ENCODE data around the gene RASA1. TPM values are rescaled to one million over a fixed set of nuclear protein-coding genes. Genes with fewer than 3 reads are reported as not detected.
"Not testable (repeated sequence)": the region's sequence is repeated elsewhere in the genome, so short reads cannot be mapped to it uniquely, and the experiment has no call there.

RASA1 gene
- total RNA-seq, 1 donor from 2014 or later, result 36.6 TPM

- DNase-seq (ENCODE audit: low spot score in 2 of 2, unreplicated experiment in 2 of 2), result no peak
- Mint-ChIP-seq H3K27ac (peak overlapping the region; percentile 98), H3K4me3 (peak overlapping the region; percentile 96), H3K36me3 (peaks cover 3% of the 10 kb centered on the region), H3K9me3 (no peaks in the 10 kb centered on the region), H3K4me1 (peaks cover 25% of the 10 kb centered on the region), H3K27me3 (ENCODE audit: low read depth) (peaks cover 3% of the 10 kb centered on the region)
- TF ChIP-seq CTCF (IDR thresholded peaks at IDR 0.05; ENCODE audit: unreplicated experiment), result no peak
Observed at GRCh38 chr5:87268970-87269377, 1.3 kb downstream of the RASA1 start.

- H3K9me3 Mint-ChIP-seq; H3K36me3 Mint-ChIP-seq; DNase-seq (ENCODE audit: low spot score in 2 of 2, unreplicated experiment in 2 of 2); H3K27me3 Mint-ChIP-seq (ENCODE audit: low read depth); H3K4me3 Mint-ChIP-seq; H3K27ac Mint-ChIP-seq: not testable (repeated sequence)
- peaks cover 34% of the 10 kb centered on the region for H3K4me1 Mint-ChIP-seq
Observed at GRCh38 chr5:87270888-87271287, 3.2 kb downstream of the RASA1 start.

- Mint-ChIP-seq H3K27ac (no peak overlapping the region), H3K4me1 (peaks cover 9% of the 10 kb centered on the region), H3K9me3 (no peaks in the 10 kb centered on the region), H3K27me3 (ENCODE audit: low read depth) (no peaks in the 10 kb centered on the region), H3K4me3 (no peak overlapping the region), H3K36me3 (peaks cover 23% of the 10 kb centered on the region)
- DNase-seq (ENCODE audit: low spot score in 2 of 2, unreplicated experiment in 2 of 2), result no peak
- TF ChIP-seq CTCF (IDR thresholded peaks at IDR 0.05; ENCODE audit: unreplicated experiment), result no peak
Observed at GRCh38 chr5:87276655-87277054, 9.0 kb downstream of the RASA1 start.

GRCh38 chr5:87277279-87277835, 9.7 kb downstream of the RASA1 start:
- peaks cover 28% of the 10 kb centered on the region for H3K36me3 Mint-ChIP-seq
- H3K4me3 Mint-ChIP-seq, result no peak overlapping the region
- DNase-seq (ENCODE audit: low spot score in 2 of 2, unreplicated experiment in 2 of 2), result no peak
- H3K9me3 Mint-ChIP-seq, result no peaks in the 10 kb centered on the region
- no peak for TF ChIP-seq CTCF (IDR thresholded peaks at IDR 0.05; ENCODE audit: unreplicated experiment)
- no peak overlapping the region for H3K27ac Mint-ChIP-seq
- H3K4me1 Mint-ChIP-seq, result peaks cover 16% of the 10 kb centered on the region
- H3K27me3 Mint-ChIP-seq (ENCODE audit: low read depth), result no peaks in the 10 kb centered on the region

GRCh38 chr5:87278590-87279100, 11.0 kb downstream of the RASA1 start:
- Mint-ChIP-seq H3K9me3 (no peaks in the 10 kb centered on the region), H3K4me1 (peaks cover 18% of the 10 kb centered on the region), H3K27ac (no peak overlapping the region), H3K27me3 (ENCODE audit: low read depth) (no peaks in the 10 kb centered on the region), H3K36me3 (peaks cover 28% of the 10 kb centered on the region), H3K4me3 (no peak overlapping the region)
- TF ChIP-seq CTCF (IDR thresholded peaks at IDR 0.05; ENCODE audit: unreplicated experiment), result no peak
- no peak for DNase-seq (ENCODE audit: low spot score in 2 of 2, unreplicated experiment in 2 of 2)

- H3K9me3 Mint-ChIP-seq, result no peaks in the 10 kb centered on the region
- peaks cover 9% of the 10 kb centered on the region for H3K4me1 Mint-ChIP-seq
- H3K27ac Mint-ChIP-seq, result peak overlapping the region; percentile 61
- DNase-seq (ENCODE audit: low spot score in 2 of 2, unreplicated experiment in 2 of 2), result no peak
- no peak overlapping the region for H3K4me3 Mint-ChIP-seq
- H3K36me3 Mint-ChIP-seq, result peaks cover 33% of the 10 kb centered on the region
- TF ChIP-seq CTCF (IDR thresholded peaks at IDR 0.05; ENCODE audit: unreplicated experiment), result no peak
- H3K27me3 Mint-ChIP-seq (ENCODE audit: low read depth), result no peaks in the 10 kb centered on the region
Observed at GRCh38 chr5:87282269-87282668, 14.6 kb downstream of the RASA1 start.

GRCh38 chr5:87287266-87287665, 19.6 kb downstream of the RASA1 start:
- H3K27ac Mint-ChIP-seq; H3K4me1 Mint-ChIP-seq; H3K4me3 Mint-ChIP-seq; H3K27me3 Mint-ChIP-seq (ENCODE audit: low read depth); DNase-seq (ENCODE audit: low spot score in 2 of 2, unreplicated experiment in 2 of 2): not testable (repeated sequence)
- H3K9me3 Mint-ChIP-seq, result peaks cover 22% of the 10 kb centered on the region
- peaks cover 29% of the 10 kb centered on the region for H3K36me3 Mint-ChIP-seq
